ENCODE results near the gene MRPL28.

DNA sequence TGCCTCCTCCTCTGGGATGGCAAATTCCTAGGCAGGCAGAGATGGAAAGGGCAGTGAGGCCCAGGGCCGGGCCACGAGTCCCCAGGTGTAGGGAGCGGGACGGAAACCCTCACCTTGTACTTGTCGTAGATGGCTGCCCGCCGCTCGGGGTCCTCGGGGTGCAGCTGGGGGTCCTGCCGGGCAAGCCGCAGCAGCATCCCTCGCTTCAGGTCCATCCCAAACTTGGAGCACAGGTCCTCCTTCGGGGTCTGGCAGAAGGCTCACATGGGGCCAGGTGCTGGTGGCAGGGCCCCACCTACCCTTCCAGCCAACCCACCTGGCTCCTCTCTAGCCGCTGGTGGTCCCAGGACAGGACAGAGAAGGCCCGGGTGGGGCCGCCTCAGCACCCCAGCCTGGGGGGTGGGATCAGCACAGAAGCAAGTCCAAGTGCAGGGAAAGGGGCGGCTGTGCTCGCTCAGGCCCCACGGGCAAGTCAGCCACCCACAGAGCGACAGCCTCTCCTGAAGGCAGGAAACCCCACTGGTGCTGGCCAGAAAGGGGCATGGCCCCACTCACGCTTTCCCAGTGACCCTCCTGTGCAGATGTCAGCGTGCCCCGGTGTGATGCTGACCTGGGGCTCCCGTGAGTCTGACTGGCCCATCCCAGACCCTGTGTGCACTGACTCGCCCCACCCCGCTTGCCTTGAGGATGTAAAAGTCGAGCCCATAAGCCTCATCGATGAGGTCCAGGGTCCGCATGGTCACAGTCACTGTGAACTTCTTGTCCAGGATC, 1.8 kb downstream of the MRPL28 start:
- TF ChIP-seq, protein P1, sequence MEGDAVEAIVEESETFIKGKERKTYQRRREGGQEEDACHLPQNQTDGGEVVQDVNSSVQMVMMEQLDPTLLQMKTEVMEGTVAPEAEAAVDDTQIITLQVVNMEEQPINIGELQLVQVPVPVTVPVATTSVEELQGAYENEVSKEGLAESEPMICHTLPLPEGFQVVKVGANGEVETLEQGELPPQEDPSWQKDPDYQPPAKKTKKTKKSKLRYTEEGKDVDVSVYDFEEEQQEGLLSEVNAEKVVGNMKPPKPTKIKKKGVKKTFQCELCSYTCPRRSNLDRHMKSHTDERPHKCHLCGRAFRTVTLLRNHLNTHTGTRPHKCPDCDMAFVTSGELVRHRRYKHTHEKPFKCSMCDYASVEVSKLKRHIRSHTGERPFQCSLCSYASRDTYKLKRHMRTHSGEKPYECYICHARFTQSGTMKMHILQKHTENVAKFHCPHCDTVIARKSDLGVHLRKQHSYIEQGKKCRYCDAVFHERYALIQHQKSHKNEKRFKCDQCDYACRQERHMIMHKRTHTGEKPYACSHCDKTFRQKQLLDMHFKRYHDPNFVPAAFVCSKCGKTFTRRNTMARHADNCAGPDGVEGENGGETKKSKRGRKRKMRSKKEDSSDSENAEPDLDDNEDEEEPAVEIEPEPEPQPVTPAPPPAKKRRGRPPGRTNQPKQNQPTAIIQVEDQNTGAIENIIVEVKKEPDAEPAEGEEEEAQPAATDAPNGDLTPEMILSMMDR (IDR thresholded peaks at IDR 0.05): no peak
- no peak for TF ChIP-seq POLR2A (IDR thresholded peaks at IDR 0.05)

All from Peyer's patch (tissue), 4 donors.